ENCODE measurements around the gene ACTR1A. TPM values are rescaled to one million over a fixed set of nuclear protein-coding genes. Genes with fewer than 3 reads are reported as not detected.
A peak's percentile ranks its signal among the peaks of the same experiment; 100 is the strongest.

Gene ACTR1A
- total RNA-seq, 1 experiment from 2014 or later = 93.6 TPM

DNA sequence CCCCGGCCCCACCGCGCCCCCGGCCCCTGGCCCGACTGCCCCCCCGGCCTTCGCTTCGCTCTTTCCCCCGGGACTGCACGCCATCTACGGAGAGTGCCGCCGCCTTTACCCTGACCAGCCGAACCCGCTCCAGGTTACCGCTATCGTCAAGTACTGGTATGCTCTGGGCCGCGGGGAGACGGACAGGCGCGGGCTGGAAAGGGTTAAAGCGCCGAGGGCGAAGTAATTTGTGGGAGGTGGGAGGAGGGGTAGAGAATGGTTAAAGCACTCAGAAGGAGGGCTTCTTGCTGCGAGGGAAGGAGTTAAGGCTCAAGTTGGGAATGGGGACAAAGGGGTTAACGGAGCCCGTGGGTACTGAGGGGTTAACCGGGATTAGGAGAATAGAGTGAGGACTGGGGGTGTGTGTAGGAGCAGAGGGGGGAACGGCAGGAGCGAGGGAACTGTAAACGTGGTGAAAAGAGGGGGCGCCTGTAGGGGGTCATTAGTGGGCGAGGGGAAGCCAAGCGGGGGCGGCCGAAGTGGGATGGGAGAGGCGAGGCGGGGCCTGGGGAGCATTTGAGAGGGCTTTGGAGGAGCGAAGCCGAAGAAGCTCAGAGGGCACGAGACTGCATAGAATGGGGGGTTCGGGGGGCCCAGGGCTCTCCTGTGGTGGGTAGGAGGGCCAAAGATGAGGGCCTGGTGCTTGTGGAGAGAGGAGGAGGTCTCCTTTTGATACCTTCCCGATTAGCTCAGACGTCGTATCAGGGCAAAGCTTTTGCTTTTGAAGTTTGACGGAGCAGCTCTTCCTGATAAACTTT is 1.9 kb upstream of the ACTR1A start (continued):
- TF ChIP-seq, protein P1, sequence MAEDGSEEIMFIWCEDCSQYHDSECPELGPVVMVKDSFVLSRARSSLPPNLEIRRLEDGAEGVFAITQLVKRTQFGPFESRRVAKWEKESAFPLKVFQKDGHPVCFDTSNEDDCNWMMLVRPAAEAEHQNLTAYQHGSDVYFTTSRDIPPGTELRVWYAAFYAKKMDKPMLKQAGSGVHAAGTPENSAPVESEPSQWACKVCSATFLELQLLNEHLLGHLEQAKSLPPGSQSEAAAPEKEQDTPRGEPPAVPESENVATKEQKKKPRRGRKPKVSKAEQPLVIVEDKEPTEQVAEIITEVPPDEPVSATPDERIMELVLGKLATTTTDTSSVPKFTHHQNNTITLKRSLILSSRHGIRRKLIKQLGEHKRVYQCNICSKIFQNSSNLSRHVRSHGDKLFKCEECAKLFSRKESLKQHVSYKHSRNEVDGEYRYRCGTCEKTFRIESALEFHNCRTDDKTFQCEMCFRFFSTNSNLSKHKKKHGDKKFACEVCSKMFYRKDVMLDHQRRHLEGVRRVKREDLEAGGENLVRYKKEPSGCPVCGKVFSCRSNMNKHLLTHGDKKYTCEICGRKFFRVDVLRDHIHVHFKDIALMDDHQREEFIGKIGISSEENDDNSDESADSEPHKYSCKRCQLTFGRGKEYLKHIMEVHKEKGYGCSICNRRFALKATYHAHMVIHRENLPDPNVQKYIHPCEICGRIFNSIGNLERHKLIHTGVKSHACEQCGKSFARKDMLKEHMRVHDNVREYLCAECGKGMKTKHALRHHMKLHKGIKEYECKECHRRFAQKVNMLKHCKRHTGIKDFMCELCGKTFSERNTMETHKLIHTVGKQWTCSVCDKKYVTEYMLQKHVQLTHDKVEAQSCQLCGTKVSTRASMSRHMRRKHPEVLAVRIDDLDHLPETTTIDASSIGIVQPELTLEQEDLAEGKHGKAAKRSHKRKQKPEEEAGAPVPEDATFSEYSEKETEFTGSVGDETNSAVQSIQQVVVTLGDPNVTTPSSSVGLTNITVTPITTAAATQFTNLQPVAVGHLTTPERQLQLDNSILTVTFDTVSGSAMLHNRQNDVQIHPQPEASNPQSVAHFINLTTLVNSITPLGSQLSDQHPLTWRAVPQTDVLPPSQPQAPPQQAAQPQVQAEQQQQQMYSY (CRISPR knock-in tag; IDR thresholded peaks at IDR 0.05) = no peak
- TF ChIP-seq GABPB1 (CRISPR knock-in tag; IDR thresholded peaks at IDR 0.05) (no peak), FOXK1 (CRISPR knock-in tag; IDR thresholded peaks at IDR 0.05) (no peak), ZBTB21 (CRISPR knock-in tag; IDR thresholded peaks at IDR 0.05; ENCODE audit: borderline replicate concordance) (no peak), ZNF219 (CRISPR knock-in tag; IDR thresholded peaks at IDR 0.05; ENCODE audit: borderline replicate concordance) (no peak), ZNF425 (CRISPR knock-in tag; conservative IDR thresholded peaks at IDR 0.05) (no peak), FOXJ3 (CRISPR knock-in tag; IDR thresholded peaks at IDR 0.05; ENCODE audit: borderline replicate concordance) (no peak), MAX (CRISPR knock-in tag; IDR thresholded peaks at IDR 0.05) (no peak), MYBL2 (CRISPR knock-in tag; IDR thresholded peaks at IDR 0.05) (0 out of 2 replicates have a peak, but pooled peaks have one; percentile 40), ZBTB43 (CRISPR knock-in tag; IDR thresholded peaks at IDR 0.05) (no peak; the same call in 1 of the 2 replicates), USF1 (CRISPR knock-in tag; IDR thresholded peaks at IDR 0.05) (0 out of 2 replicates have a peak, but pooled peaks have one; percentile 11), SP1 (CRISPR knock-in tag; conservative IDR thresholded peaks at IDR 0.05) (no peak; the same call in 1 of the 2 replicates), SMAD4 (CRISPR knock-in tag; IDR thresholded peaks at IDR 0.05) (no peak), TCF7 (CRISPR knock-in tag; IDR thresholded peaks at IDR 0.05; ENCODE audit: low read depth) (no peak)
- TF ChIP-seq, protein P2, sequence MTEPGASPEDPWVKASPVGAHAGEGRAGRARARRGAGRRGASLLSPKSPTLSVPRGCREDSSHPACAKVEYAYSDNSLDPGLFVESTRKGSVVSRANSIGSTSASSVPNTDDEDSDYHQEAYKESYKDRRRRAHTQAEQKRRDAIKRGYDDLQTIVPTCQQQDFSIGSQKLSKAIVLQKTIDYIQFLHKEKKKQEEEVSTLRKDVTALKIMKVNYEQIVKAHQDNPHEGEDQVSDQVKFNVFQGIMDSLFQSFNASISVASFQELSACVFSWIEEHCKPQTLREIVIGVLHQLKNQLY (CRISPR knock-in tag; IDR thresholded peaks at IDR 0.05) = no peak
- TF ChIP-seq, protein P3, sequence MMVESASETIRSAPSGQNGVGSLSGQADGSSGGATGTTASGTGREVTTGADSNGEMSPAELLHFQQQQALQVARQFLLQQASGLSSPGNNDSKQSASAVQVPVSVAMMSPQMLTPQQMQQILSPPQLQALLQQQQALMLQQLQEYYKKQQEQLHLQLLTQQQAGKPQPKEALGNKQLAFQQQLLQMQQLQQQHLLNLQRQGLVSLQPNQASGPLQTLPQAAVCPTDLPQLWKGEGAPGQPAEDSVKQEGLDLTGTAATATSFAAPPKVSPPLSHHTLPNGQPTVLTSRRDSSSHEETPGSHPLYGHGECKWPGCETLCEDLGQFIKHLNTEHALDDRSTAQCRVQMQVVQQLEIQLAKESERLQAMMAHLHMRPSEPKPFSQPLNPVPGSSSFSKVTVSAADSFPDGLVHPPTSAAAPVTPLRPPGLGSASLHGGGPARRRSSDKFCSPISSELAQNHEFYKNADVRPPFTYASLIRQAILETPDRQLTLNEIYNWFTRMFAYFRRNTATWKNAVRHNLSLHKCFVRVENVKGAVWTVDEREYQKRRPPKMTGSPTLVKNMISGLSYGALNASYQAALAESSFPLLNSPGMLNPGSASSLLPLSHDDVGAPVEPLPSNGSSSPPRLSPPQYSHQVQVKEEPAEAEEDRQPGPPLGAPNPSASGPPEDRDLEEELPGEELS (CRISPR knock-in tag; IDR thresholded peaks at IDR 0.05) = no peak
- TF ChIP-seq, protein P4, sequence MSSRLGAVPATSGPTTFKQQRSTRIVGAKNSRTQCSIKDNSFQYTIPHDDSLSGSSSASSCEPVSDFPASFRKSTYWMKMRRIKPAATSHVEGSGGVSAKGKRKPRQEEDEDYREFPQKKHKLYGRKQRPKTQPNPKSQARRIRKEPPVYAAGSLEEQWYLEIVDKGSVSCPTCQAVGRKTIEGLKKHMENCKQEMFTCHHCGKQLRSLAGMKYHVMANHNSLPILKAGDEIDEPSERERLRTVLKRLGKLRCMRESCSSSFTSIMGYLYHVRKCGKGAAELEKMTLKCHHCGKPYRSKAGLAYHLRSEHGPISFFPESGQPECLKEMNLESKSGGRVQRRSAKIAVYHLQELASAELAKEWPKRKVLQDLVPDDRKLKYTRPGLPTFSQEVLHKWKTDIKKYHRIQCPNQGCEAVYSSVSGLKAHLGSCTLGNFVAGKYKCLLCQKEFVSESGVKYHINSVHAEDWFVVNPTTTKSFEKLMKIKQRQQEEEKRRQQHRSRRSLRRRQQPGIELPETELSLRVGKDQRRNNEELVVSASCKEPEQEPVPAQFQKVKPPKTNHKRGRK (CRISPR knock-in tag; IDR thresholded peaks at IDR 0.05; ENCODE audit: borderline replicate concordance) = no peak
- TF ChIP-seq, protein P5, sequence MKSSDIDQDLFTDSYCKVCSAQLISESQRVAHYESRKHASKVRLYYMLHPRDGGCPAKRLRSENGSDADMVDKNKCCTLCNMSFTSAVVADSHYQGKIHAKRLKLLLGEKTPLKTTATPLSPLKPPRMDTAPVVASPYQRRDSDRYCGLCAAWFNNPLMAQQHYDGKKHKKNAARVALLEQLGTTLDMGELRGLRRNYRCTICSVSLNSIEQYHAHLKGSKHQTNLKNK (CRISPR knock-in tag; IDR thresholded peaks at IDR 0.05) = no peak
- TF ChIP-seq, protein P6, sequence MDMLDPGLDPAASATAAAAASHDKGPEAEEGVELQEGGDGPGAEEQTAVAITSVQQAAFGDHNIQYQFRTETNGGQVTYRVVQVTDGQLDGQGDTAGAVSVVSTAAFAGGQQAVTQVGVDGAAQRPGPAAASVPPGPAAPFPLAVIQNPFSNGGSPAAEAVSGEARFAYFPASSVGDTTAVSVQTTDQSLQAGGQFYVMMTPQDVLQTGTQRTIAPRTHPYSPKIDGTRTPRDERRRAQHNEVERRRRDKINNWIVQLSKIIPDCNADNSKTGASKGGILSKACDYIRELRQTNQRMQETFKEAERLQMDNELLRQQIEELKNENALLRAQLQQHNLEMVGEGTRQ (CRISPR knock-in tag; IDR thresholded peaks at IDR 0.05) = no peak
- TF ChIP-seq, protein P7, sequence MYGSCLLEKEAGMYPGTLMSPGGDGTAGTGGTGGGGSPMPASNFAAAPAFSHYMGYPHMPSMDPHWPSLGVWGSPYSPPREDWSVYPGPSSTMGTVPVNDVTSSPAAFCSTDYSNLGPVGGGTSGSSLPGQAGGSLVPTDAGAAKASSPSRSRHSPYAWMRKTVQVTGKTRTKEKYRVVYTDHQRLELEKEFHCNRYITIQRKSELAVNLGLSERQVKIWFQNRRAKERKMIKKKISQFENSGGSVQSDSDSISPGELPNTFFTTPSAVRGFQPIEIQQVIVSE (CRISPR knock-in tag; IDR thresholded peaks at IDR 0.05; ENCODE audit: borderline replicate concordance) = no peak
